Measurements from ENCODE around the gene BBS12. TPM values are rescaled to one million over a fixed set of nuclear protein-coding genes. Genes with fewer than 3 reads are reported as not detected.

The BBS12 gene
- polyA plus RNA-seq, 1 of the 3 experiments (the other 2 are of a cell fraction) = 1.5 TPM

DNA sequence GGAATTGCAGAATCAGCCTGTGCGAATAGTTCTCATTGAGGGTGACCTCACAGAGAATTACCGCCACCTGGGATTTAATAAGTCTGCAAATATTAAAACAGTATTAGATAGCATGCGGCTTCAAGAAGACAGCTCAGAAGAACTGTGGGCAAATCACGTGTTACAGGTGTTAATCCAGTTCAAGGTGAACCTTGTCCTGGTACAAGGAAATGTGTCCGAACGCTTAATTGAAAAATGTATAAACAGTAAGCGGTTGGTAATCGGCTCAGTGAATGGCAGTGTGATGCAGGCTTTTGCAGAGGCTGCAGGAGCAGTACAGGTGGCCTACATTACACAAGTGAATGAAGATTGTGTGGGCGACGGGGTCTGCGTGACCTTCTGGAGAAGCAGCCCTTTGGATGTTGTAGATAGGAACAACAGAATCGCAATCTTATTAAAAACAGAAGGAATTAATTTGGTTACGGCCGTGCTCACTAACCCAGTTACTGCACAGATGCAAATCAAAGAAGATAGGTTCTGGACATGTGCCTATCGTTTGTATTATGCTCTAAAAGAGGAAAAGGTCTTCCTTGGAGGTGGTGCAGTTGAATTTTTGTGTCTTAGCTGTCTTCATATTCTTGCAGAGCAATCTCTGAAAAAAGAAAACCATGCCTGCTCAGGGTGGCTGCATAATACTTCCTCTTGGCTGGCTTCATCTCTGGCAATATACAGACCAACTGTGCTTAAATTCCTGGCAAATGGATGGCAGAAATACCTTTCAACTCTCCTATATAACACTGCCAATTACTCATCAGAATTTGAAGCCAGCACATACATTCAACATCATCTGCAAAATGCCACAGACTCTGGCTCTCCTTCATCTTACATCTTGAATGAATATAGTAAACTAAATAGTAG is 10.7 kb downstream of the BBS12 start:
- peaks cover 7 to 12% of the 10 kb centered on the region in 2 experiments; a peak in 3 of 4 replicates for H3K4me1 ChIP-seq (ENCODE audit: control insufficient read depth in 1 of 2, insufficient read depth in 2 of 2, low read depth in 1 of 2, low read length in 1 of 2)
- peaks cover 18% of the 10 kb centered on the region for H3F3A ChIP-seq (replicated peaks; ENCODE audit: insufficient read depth)
- peak overlapping the region; percentile 13 to 62; a peak in 3 of 4 replicates for H3K27ac ChIP-seq (ENCODE audit: low read depth in 2 of 2, low read length in 1 of 2)
- peak; percentile 60 for DNase-seq
- H3K79me2 ChIP-seq (ENCODE audit: insufficient read depth) = no peaks in the 10 kb centered on the region
- H2AFZ ChIP-seq (ENCODE audit: low read depth) = no peak overlapping the region
- H3K9ac ChIP-seq = no peak overlapping the region
- CTCF ChIA-PET = interaction anchor here (0.8 to 3.3 kb wide), 4 partner anchors 14 to 188 kb away, joined by 3 to 24 read pairs (median 4); no protein-coding TSS in a partner anchor
- POLR2A ChIA-PET = no interaction called here
- H3K9me2 ChIP-seq = no peaks in the 10 kb centered on the region
- H3K27me3 ChIP-seq (ENCODE audit: insufficient read depth) = no peaks in the 10 kb centered on the region
- no peak overlapping the region; a peak in 1 of 4 replicates for H3K4me3 ChIP-seq (ENCODE audit: low read depth in 2 of 2, low read length in 1 of 2)
- H3K9me3 ChIP-seq = no peaks in the 10 kb centered on the region
- TF ChIP-seq, protein P1, sequence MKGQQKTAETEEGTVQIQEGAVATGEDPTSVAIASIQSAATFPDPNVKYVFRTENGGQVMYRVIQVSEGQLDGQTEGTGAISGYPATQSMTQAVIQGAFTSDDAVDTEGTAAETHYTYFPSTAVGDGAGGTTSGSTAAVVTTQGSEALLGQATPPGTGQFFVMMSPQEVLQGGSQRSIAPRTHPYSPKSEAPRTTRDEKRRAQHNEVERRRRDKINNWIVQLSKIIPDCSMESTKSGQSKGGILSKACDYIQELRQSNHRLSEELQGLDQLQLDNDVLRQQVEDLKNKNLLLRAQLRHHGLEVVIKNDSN (IDR thresholded peaks at IDR 0.05; ENCODE audit: borderline replicate concordance, low read depth) = no peak
- TF ChIP-seq TAF1 (IDR thresholded peaks at IDR 0.05; ENCODE audit: borderline replicate concordance, low read depth, low read length) (no peak), NFIC (IDR thresholded peaks at IDR 0.05; ENCODE audit: borderline replicate concordance) (peak; percentile 25; the same call in 1 of the 2 replicates), RCOR1 (IDR thresholded peaks at IDR 0.05; ENCODE audit: low read length) (peak; percentile 85), MXI1 (IDR thresholded peaks at IDR 0.05; ENCODE audit: low read depth, low read length) (peak; percentile 60; the same call in 1 of the 2 replicates), TCF12 (IDR thresholded peaks at IDR 0.05) (peak; percentile 28), JUND (IDR thresholded peaks at IDR 0.05) (0 out of 2 replicates have a peak, but pooled peaks have one; percentile 2), EP300 (IDR thresholded peaks at IDR 0.05; ENCODE audit: borderline replicate concordance in 1 of 2, low read depth in 1 of 2, low read length in 1 of 2) (peak; percentile 17 to 85; a peak in 3 of 4 replicates), GATA2 (CRISPR knock-in tag; IDR thresholded peaks at IDR 0.05) (peak; percentile 89), POLR2AphosphoS5 (IDR thresholded peaks at IDR 0.05; ENCODE audit: low read depth, low read length) (no peak), YY1 (IDR thresholded peaks at IDR 0.05; ENCODE audit: low read depth) (no peak), CHD2 (IDR thresholded peaks at IDR 0.05; ENCODE audit: low read length, partially characterized antibody) (peak; percentile 62)
- TF ChIP-seq, protein P2, sequence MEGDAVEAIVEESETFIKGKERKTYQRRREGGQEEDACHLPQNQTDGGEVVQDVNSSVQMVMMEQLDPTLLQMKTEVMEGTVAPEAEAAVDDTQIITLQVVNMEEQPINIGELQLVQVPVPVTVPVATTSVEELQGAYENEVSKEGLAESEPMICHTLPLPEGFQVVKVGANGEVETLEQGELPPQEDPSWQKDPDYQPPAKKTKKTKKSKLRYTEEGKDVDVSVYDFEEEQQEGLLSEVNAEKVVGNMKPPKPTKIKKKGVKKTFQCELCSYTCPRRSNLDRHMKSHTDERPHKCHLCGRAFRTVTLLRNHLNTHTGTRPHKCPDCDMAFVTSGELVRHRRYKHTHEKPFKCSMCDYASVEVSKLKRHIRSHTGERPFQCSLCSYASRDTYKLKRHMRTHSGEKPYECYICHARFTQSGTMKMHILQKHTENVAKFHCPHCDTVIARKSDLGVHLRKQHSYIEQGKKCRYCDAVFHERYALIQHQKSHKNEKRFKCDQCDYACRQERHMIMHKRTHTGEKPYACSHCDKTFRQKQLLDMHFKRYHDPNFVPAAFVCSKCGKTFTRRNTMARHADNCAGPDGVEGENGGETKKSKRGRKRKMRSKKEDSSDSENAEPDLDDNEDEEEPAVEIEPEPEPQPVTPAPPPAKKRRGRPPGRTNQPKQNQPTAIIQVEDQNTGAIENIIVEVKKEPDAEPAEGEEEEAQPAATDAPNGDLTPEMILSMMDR (IDR thresholded peaks at IDR 0.05) = no peak
- TF ChIP-seq, protein P3, sequence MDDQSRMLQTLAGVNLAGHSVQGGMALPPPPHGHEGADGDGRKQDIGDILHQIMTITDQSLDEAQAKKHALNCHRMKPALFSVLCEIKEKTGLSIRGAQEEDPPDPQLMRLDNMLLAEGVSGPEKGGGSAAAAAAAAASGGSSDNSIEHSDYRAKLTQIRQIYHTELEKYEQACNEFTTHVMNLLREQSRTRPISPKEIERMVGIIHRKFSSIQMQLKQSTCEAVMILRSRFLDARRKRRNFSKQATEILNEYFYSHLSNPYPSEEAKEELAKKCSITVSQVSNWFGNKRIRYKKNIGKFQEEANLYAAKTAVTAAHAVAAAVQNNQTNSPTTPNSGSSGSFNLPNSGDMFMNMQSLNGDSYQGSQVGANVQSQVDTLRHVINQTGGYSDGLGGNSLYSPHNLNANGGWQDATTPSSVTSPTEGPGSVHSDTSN (IDR thresholded peaks at IDR 0.05) = peak; percentile 44; the same call in 1 of the 2 replicates
- H3K36me3 ChIP-seq (replicated peaks in 1 of 2; ENCODE audit: control insufficient read depth in 1 of 2, insufficient read depth in 2 of 2, low read length in 1 of 2) = peaks cover 3 to 13% of the 10 kb centered on the region in 2 experiments
- no peaks in the 10 kb centered on the region for H4K20me1 ChIP-seq (ENCODE audit: insufficient read depth)
- H3K4me2 ChIP-seq = no peak overlapping the region
- WGBS (ENCODE audit: low lambda C conversion rate) = 57% methylated on average over 15 of the region's 15 CpGs
